Measurements from ENCODE around the gene TP53TG5.

Gene TP53TG5

DNA sequence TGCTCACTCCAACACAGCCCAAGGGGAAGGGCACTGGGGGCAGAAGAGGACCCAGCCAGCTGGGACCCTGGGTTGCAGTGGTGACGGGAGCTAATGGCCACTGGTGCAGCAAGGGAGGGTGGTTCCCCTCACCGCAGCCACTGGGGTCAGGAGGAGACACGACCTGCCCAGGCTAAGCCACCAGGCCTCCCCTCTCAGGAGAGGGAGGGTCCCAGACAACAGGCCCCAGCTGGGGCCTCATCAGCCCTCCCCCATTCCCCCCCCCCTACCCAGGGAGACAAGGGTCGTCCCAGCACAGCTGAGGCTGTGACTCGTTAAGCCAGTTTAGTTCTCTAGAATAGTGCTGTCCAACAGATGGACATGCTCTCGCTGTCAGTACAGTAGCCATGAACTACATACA, 52.8 kb downstream of the TP53TG5 start:
- no peak for DNase-seq (ENCODE audit: low read depth in 2 of 2)

DNA sequence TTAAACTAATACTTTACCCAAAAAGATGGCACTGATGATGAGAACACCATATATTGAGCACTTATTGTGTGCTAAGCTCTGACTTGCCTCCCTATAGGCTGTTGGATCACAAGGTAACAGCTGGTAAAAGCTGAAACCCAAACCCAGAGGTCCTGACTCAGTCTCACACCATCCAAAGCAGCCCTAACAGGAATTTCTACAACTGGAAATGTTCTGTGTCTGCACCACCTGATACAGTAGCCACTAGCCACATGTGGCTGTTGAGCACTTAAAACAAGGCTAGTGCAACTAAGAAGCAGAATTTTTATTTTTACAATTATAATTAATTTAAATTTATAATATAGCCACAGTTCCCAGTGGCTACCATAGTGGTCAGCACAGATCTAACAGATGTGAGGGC, 54.4 kb downstream of the TP53TG5 start:
- no peak for DNase-seq (ENCODE audit: low read depth in 2 of 2)

DNA sequence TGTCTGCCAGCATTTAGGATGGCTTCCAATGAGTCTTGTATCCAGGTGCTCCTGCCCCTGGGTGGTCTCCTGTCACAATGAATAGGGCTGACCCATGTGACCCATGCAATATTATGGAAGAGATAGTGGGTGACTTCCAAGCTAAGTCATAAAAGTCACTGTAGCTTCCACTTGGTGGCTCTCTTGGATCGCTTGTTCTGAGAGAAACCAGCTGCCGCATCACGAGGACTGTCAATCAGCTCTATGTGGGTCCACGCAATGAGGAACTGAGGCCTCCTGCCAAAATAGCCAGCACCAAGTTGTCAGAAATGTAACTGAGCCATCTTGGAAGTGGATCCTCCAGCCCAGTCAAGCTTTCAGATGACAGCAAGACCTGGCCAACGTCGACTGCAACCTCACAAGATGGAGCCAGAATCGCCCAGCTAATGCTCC, 55.2 kb downstream of the TP53TG5 start:
- DNase-seq (ENCODE audit: low read depth in 2 of 2): no peak
